ENCODE data around the gene UBASH3A.
A peak's percentile ranks its signal among the peaks of the same experiment; 100 is the strongest.

Gene UBASH3A

DNA sequence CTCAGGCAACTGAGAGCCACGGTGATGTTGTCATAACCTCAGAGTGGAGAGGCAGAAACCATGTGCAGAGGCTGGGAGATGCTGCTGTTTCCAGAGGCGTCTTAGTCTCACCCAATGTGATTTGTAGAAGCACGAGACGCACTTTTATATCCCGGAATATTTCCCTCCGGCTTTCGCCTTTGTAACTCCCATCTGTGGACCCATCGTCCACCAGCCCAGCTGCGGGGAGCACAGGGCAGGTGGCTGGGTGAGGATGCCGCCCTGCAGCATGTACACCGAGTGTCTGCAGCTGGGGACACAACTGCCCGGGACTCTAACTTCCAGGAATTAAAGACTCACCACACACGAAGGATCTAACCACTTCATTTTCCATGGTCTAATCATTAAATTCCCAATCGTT, 43.5 kb downstream of the UBASH3A start:
- DNase-seq = no peak

- DNase-seq = no peak
These were observed 44.0 kb downstream of the UBASH3A start for GRCh38 chr21:42447732-42448131.

- no peak for DNase-seq
These were observed 45.0 kb downstream of the UBASH3A start for GRCh38 chr21:42448686-42449085.

GRCh38 chr21:42451941-42452340, 48.2 kb downstream of the UBASH3A start:
- DNase-seq = no peak

DNA sequence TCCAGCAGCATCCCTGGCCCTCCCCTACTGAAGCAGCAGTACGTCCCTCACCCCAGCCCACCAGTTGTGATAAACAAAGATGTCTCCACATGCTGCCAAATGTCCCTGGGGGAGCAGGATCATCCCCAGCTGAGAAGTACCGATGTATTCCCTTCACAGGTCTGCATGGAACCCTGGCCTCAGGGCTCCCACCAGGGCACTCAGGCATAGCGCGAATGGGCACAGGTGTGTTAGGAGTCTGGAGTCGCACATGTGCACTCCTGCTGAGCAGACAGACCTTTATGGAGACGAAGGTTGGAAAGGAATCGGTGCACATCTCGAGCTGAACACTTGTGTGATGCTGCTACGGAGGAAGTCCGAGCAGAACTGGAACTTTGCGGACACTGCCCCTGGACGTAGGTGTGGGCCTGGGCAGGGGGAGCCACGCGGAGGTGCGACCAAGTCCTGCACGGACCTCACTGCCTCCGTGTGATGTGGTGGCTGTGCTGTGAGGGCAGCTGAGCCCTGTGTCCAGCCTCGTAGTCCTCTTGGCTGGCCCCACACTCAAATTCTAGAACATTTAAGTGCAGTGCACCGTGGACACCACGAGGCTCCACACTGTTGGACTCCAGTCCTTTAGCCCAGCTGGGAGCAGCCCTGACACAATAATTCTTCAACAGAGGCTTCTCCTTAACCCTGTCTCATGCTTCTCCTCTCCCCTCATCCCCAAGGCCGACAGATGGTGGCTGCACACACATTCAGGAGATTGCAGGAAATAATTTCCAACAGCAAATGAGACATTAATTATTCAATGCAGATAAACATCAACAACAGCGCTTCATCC, 48.9 kb downstream of the UBASH3A start:
- DNase-seq = no peak

DNA sequence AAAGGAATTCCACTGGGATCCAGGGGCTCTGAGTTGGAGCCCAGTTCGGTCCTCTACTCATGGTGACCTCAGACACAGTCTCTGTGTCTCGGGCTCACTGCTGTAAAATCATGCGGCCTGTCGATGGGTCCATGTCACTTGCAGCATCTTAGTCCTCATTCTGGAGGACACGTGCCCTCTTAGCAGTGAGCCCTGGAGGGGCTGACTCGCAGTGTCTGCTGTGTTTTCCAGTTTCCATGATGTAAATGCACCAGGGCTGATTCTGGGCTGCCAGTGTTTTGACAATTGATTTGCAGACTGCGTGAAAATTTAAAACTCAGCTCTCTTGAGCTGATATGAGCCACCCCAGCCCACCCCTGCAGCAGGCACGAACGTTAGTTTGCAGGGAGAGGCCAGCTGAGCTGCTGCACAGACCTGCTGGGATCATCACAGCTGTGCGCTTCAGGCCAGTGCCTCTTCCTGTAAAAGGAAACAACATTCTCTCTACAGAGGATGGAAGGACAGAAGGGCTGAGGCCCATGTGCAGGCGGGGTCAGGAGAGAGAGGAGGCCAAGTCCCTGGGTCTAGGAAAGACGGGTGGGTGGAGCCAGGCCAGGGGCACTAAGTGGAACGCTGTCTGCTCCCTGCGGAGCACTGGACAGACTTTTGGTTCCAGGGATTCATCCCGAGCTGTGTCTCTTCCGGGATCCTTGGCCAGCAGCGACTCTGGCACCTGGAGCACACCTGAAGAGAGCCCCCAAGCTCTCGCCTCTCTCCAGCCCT, 49.7 kb downstream of the UBASH3A start:
- no peak for DNase-seq

DNA sequence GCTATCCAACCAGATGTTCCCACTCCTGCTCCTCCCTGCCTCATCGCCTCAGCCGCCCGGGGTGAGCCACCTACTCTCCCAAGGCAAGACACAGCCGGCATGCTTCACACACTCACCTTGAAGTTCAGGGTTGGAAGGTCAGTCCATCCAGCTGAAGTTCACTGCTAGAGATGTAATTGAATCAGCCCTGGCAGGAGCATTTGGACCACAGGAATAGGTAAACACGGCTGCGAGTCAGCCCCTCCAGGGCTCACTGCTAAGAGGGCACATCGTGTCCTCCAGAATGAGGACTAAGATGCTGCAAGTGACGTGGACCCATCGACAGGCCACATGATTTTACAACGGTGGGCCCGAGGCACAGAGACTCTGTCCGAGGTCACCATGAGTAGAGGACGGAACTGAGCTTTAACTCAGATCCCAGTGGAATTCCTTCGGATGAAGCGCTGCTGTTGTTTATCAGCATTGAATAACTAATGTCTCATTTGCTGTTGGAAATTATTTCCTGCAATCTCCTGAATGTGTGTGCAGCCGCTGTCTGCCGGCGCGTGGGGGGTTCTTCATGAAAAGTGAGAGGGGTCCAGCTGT, 50.4 kb downstream of the UBASH3A start:
- no peak for DNase-seq

- DNase-seq = no peak
These were observed 51.1 kb downstream of the UBASH3A start for GRCh38 chr21:42454786-42455185.

DNA sequence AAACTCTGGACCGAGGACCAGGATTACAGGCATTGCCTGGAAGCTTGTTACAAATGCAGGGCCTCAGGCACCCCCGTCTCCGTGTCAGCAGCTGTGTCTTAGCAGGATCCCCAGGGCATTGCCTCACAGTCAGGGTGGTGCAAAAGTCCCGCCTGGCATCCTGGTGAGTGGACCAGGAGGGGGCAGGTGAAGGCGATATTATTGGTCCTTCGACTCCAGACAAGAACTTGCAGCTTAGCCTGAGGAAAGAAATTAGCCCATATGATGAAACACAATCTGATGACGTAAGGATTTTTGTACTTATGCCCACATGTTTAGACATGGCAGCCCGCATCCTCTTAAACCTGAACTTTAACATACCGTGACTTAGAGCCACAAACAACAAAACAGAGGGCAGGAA, 51.5 kb downstream of the UBASH3A start:
- DNase-seq = no peak

- no peak for DNase-seq
These were observed 52.2 kb downstream of the UBASH3A start for GRCh38 chr21:42455754-42456440.

GRCh38 chr21:42456457-42456856, 52.8 kb downstream of the UBASH3A start:
- no peak for DNase-seq

- DNase-seq = no peak
These were observed 55.4 kb downstream of the UBASH3A start for GRCh38 chr21:42459082-42459460.

GRCh38 chr21:42459546-42460215, 56.0 kb downstream of the UBASH3A start:
- DNase-seq = no peak

DNA sequence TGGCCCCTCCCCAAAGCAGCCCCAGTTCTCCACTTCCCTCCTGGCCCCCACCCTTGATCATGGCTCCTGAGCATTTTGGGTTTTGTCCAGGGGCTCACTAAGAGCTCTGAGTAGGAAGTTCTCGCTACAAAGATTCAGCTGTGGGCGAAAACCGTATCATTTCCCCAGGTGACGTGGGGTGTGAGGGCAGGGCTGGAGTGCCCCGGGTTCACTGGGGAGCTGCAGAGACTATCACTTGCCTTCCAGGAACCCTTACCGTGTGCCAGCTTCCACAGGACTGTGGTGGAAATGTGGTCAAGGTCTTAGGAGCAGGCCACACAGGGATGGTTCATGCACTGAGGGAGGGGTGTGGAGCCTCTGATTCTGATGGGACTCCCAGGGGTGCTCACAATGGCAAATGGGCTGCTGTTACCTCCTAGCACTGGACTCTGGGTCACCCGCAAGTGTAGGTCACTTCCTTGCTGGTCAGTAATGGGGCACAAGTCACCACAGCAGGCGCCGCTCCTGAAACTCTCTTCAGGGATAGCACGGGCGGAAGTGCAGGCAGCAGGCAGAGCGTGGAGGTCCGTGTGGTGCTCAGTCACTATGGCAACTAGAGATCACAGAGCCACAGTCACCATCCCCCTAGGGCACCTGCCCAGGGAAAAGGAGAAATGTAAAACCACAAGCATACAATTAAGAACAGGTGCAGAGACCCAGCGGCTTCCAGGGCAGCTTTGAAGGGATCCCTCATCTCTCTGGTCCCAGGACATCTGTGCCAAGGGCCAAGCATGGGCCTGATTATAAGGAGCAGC, 56.9 kb downstream of the UBASH3A start:
- DNase-seq = peak in 1 of 51 donors; percentile 14

DNA sequence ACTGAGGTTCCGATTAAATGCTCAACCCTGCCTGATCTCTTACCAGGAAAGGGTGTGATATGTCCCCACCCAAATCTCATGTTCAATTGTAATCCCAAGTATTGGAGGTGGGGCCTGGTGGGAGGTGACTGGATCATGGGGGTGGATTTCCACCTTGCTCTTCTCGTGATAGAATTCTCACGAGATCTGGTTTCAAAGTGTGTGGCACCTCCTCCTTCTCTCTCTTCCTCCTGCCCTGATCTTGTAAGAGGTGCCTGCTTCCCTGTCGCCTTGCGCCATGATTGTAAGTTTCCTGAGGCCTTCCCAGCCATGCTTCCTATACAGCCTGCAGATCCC, 57.5 kb downstream of the UBASH3A start:
- no peak for DNase-seq

GRCh38 chr21:42461881-42462877, 58.5 kb downstream of the UBASH3A start:
- DNase-seq = no peak

DNA sequence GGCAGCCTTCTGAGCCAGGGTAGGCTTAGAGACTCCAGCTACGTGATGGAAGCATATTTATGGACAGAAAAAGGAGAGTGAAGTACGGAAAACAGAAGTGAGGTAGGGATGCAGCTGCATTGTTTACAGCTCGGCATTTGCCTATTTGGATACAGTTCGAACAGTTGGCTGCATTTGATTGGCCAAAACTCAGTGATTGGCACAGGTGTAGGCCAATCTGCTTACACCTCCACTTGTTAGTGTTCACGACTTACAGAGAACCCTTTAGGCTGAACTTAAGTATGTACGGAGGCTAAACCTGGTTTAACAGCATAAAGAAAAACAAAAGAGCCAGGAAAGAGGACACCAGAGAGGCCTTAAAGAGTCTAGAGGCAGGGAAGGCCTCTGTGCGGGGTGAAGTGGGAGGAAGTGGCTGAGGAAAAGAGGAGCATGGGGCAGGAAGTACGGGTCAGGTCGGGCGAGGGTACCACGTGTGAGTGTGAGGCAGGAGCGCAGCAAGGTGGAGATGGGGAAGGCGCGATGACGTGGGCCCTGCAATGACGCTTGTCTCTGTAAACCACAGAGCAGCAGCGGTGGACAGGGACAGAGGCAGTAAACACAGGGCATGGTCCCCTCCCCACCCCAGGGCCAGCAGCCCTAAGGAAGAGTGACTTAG, 60.3 kb downstream of the UBASH3A start:
- peak in 9 of 51 donors; percentile 10 to 42 (median 24) for DNase-seq

GRCh38 chr21:42465008-42465802, 61.5 kb downstream of the UBASH3A start:
- no peak for DNase-seq

Data from hypothalamus (tissue), 51 donors.